BLaER1 treated with 17β-estradiol and CSF1 and Interleukin-3, amounts not matched to agents 10 nM and 100 nM (cell line): Measurements from ENCODE around the gene MBTD1.
A peak's percentile ranks its signal among the peaks of the same experiment; 100 is the strongest.
"Not testable (repeated sequence)": the region's sequence is repeated elsewhere in the genome, so short reads cannot be mapped to it uniquely, and the experiment has no call there.

Experiments used
- H3K27ac ChIP-seq, 11 experiments: shearing (Covaris generic); formaldehyde crosslinking; 2 replicates each; pipeline ENCODE4 v1.8.1; 2022
- H3K27me3 ChIP-seq, 11 experiments: shearing (Covaris generic); formaldehyde crosslinking; 2 replicates each; pipeline ENCODE4 v1.8.1; 2022
- H3K36me3 ChIP-seq, 11 experiments: shearing (Covaris generic); formaldehyde crosslinking; 2 replicates each; pipeline ENCODE4 v1.8.1; 2022
- H3K4me1 ChIP-seq, 10 experiments: shearing (Covaris generic); formaldehyde crosslinking; 2 replicates each; pipeline ENCODE4 v1.8.1; 2022
- H3K4me2 ChIP-seq, 11 experiments: shearing (Covaris generic); formaldehyde crosslinking; 2 replicates each; pipeline ENCODE4 v1.8.1; 2022
- H3K4me3 ChIP-seq, 10 experiments: shearing (Covaris generic); formaldehyde crosslinking; 2 replicates each; pipeline ENCODE4 v1.8.1; 2022
- H3K9ac ChIP-seq, 11 experiments: shearing (Covaris generic); formaldehyde crosslinking; 2 replicates each; pipeline ENCODE4 v1.8.1; 2022
- H3K9me3 ChIP-seq, 11 experiments: shearing (Covaris generic); formaldehyde crosslinking; replicated peaks in 1 of 11; 2 replicates each; pipeline ENCODE4 v1.8.1; 2022
- H4K20me1 ChIP-seq, 11 experiments: shearing (Covaris generic); formaldehyde crosslinking; 2 replicates each; pipeline ENCODE4 v1.8.1; 2022
- Cebpa-rat ChIP-seq, 11 experiments: shearing (Covaris generic); IDR thresholded peaks; 2 replicates each; pipeline ENCODE4 v1.8.1; 2022

MBTD1 gene

GRCh38 chr17:51259564-51260236 is at the start of gene MBTD1:
Gene MBTD1 (minus strand): TSS chr17:51260049. CDS start chr17:51225161, 34,888 bp downstream.
- Histone ChIP-seq H3K4me3 (peak within 1 kb of the TSS; percentile 72 to 98 (median 95)), H4K20me1 (peaks cover 34 to 93% (median 85%) of the 10 kb centered on the region in 11 experiments; a peak in 21 of 22 replicates), H3K4me1 (peaks cover 48 to 67% (median 52%) of the 10 kb centered on the region in 10 experiments), H3K9me3 (no peaks in the 10 kb centered on the region), H3K36me3 (peaks cover 40 to 66% (median 51%) of the 10 kb centered on the region in 11 experiments), H3K27me3 (no peaks in the 10 kb centered on the region), H3K9ac (peak within 1 kb of the TSS; percentile 96 to 99 (median 98)), H3K4me2 (peak within 1 kb of the TSS; percentile 85 to 97 (median 96)), H3K27ac (peak within 1 kb of the TSS; percentile 93 to 100 (median 98))
- TF ChIP-seq Cebpa-rat (IDR thresholded peaks at IDR 0.05) = no peak

GRCh38 chr17:51305182-51305581 is 45.3 kb upstream of the MBTD1 start:
- H4K20me1 ChIP-seq = no peaks in the 10 kb centered on the region
- no peaks in the 10 kb centered on the region for H3K27me3 ChIP-seq
- H3K9me3 ChIP-seq = peaks cover 14 to 24% (median 18%) of the 10 kb centered on the region in 11 experiments; a peak in 20 of 22 replicates
- H3K4me3 ChIP-seq = no peak overlapping the region
- no peak for TF ChIP-seq Cebpa-rat (IDR thresholded peaks at IDR 0.05)
- H3K36me3 ChIP-seq = peaks cover under 1 to 22% (median 10%) of the 10 kb centered on the region in 11 experiments; a peak in 16 of 22 replicates
- H3K27ac ChIP-seq = no peak overlapping the region
- H3K9ac ChIP-seq = no peak overlapping the region
- H3K4me2 ChIP-seq = no peak overlapping the region
- no peaks in the 10 kb centered on the region for H3K4me1 ChIP-seq

- TF ChIP-seq Cebpa-rat (IDR thresholded peaks at IDR 0.05) = no peak
- H3K27ac ChIP-seq = no peak overlapping the region
- no peaks in the 10 kb centered on the region for H3K27me3 ChIP-seq
- H3K4me1 ChIP-seq = no peaks in the 10 kb centered on the region
- H3K9me3 ChIP-seq = peaks cover under 1 to 6% (median 3%) of the 10 kb centered on the region in 11 experiments; a peak in 19 of 22 replicates
- H4K20me1 ChIP-seq = peaks cover 0 to 27% (median 17%) of the 10 kb centered on the region in 11 experiments; a peak in 10 of 22 replicates
- H3K9ac ChIP-seq = no peak overlapping the region
- no peak overlapping the region for H3K4me2 ChIP-seq
- peaks cover 30 to 55% (median 47%) of the 10 kb centered on the region in 11 experiments for H3K36me3 ChIP-seq
- H3K4me3 ChIP-seq = no peak overlapping the region
These were observed 40.0 kb upstream of the MBTD1 start for GRCh38 chr17:51299859-51300258.

GRCh38 chr17:51298508-51299371 is 38.9 kb upstream of the MBTD1 start:
- no peak overlapping the region for H3K27ac ChIP-seq
- H3K4me3 ChIP-seq = no peak overlapping the region
- peaks cover 0 to 27% (median 17%) of the 10 kb centered on the region in 11 experiments; a peak in 10 of 22 replicates for H4K20me1 ChIP-seq
- H3K9me3 ChIP-seq = peaks cover 0 to 9% (median 7%) of the 10 kb centered on the region in 11 experiments; a peak in 13 of 22 replicates
- H3K36me3 ChIP-seq = peaks cover 38 to 62% (median 54%) of the 10 kb centered on the region in 11 experiments
- H3K4me1 ChIP-seq = no peaks in the 10 kb centered on the region
- no peaks in the 10 kb centered on the region for H3K27me3 ChIP-seq
- H3K4me2 ChIP-seq = no peak overlapping the region
- no peak for TF ChIP-seq Cebpa-rat (IDR thresholded peaks at IDR 0.05)
- no peak overlapping the region for H3K9ac ChIP-seq

- Histone ChIP-seq H4K20me1 (peaks cover 0 to 47% (median 17%) of the 10 kb centered on the region in 11 experiments; a peak in 12 of 22 replicates), H3K36me3 (peaks cover 79 to 88% (median 85%) of the 10 kb centered on the region in 11 experiments), H3K9me3 (peaks cover 0 to 21% (median 14%) of the 10 kb centered on the region in 11 experiments; a peak in 14 of 22 replicates)
- not testable (repeated sequence) for H3K4me1 ChIP-seq, H3K4me2 ChIP-seq, H3K27ac ChIP-seq, H3K27me3 ChIP-seq, H3K9ac ChIP-seq, H3K4me3 ChIP-seq
These were observed 34.5 kb upstream of the MBTD1 start for GRCh38 chr17:51294338-51294737.

GRCh38 chr17:51289696-51290111 is 29.9 kb upstream of the MBTD1 start:
- H3K9me3 ChIP-seq = peaks cover 0 to 21% (median 14%) of the 10 kb centered on the region in 11 experiments; a peak in 14 of 22 replicates
- peaks cover 95 to 98% (median 97%) of the 10 kb centered on the region in 11 experiments for H3K36me3 ChIP-seq
- no peak overlapping the region for H3K9ac ChIP-seq
- TF ChIP-seq Cebpa-rat (IDR thresholded peaks at IDR 0.05) = no peak
- H3K27ac ChIP-seq = no peak overlapping the region
- H4K20me1 ChIP-seq = peaks cover 0 to 46% (median 16%) of the 10 kb centered on the region in 11 experiments; a peak in 12 of 22 replicates
- H3K4me3 ChIP-seq = no peak overlapping the region
- no peaks in the 10 kb centered on the region for H3K4me1 ChIP-seq
- H3K4me2 ChIP-seq = no peak overlapping the region
- no peaks in the 10 kb centered on the region for H3K27me3 ChIP-seq

GRCh38 chr17:51287412-51287811 is 27.6 kb upstream of the MBTD1 start:
- Histone ChIP-seq H3K9me3 (0 out of 22 replicates have a peak, but pooled peaks cover 0 to 3% (median 0%) of the 10 kb centered on the region in 11 experiments), H3K27ac (no peak overlapping the region), H4K20me1 (peaks cover 0 to 61% (median 21%) of the 10 kb centered on the region in 11 experiments; a peak in 12 of 22 replicates), H3K4me1 (peaks cover 0 to 5% (median under 1%) of the 10 kb centered on the region in 10 experiments; a peak in 8 of 20 replicates), H3K36me3 (peaks cover 94 to 99% (median 98%) of the 10 kb centered on the region in 11 experiments), H3K9ac (no peak overlapping the region), H3K4me3 (no peak overlapping the region), H3K4me2 (no peak overlapping the region), H3K27me3 (no peaks in the 10 kb centered on the region)
- TF ChIP-seq Cebpa-rat (IDR thresholded peaks at IDR 0.05) = no peak

- no peaks in the 10 kb centered on the region for H3K9me3 ChIP-seq
- peaks cover 5 to 85% (median 33%) of the 10 kb centered on the region in 11 experiments; a peak in 16 of 22 replicates for H4K20me1 ChIP-seq
- no peaks in the 10 kb centered on the region for H3K27me3 ChIP-seq
- no peak for TF ChIP-seq Cebpa-rat (IDR thresholded peaks at IDR 0.05)
- H3K4me2 ChIP-seq = no peak overlapping the region
- no peak overlapping the region for H3K27ac ChIP-seq
- H3K9ac ChIP-seq = no peak overlapping the region
- no peak overlapping the region for H3K4me3 ChIP-seq
- H3K36me3 ChIP-seq = peaks cover 88 to 100% (median 98%) of the 10 kb centered on the region in 11 experiments
- H3K4me1 ChIP-seq = peaks cover 0 to 24% (median 13%) of the 10 kb centered on the region in 10 experiments; a peak in 16 of 20 replicates
These were observed 19.3 kb upstream of the MBTD1 start for GRCh38 chr17:51279183-51279582.
